Caco-2 (cell line): ENCODE data around the gene FBXO8. TPM values are rescaled to one million over a fixed set of nuclear protein-coding genes. Genes with fewer than 3 reads are reported as not detected.

ENCODE experiments used
- BruUV-seq: library from RNA; stranded (reverse); fragments of 400-500 nt; replicated peaks from 2 replicates; lab custom pipeline; 2021; lab: Mats Ljungman, UMichigan
- CTCF ChIA-PET: fragments of 300-600 bp; sonication (Branson Sonifier 250); formaldehyde crosslinking; loops from one replicate; lab custom pipeline; 2022; ENCODE audit warnings: antibody characterized with exemption; lab: Charles Lee
- POLR2A ChIA-PET: fragments of 300-600 bp; sonication (Branson Sonifier 250); formaldehyde crosslinking; loops from one replicate; lab custom pipeline; 2022; ENCODE audit warnings: antibody characterized with exemption; lab: Charles Lee
- DNase-seq, 2 experiments: peaks; one replicate each; pipeline versions ENCODE4 v3.0.0 to v3.0.0-alpha.2; 2020 to 2022
- H3K27me3 ChIP-seq: replicated peaks from 2 replicates; pipeline ENCODE4 v1.6.0; 2011; ENCODE audit warnings: low read length; ENCODE audit not compliant: control insufficient read depth, insufficient read depth
- H3K36me3 ChIP-seq: 2 replicates; pipeline ENCODE4 v1.5.1; 2011; ENCODE audit warnings: low read length; ENCODE audit not compliant: control insufficient read depth, insufficient read depth
- H3K4me1 ChIP-seq: fragments of 250-450 bp; sonication (Bioruptor Pico); 2 replicates; pipeline ENCODE4 v1.5.1; 2020; ENCODE audit warnings: mild to moderate bottlenecking
- H3K4me3 ChIP-seq: 2 replicates; pipeline ENCODE4 v1.5.1; 2011; ENCODE audit warnings: low read depth, mild to moderate bottlenecking, control low read depth, low read length
- H3K9me3 ChIP-seq: fragments of 250-450 bp; sonication (Bioruptor Pico); 2 replicates; pipeline ENCODE4 v1.5.1; 2020; ENCODE audit warnings: mild to moderate bottlenecking, moderate library complexity
- H3K27ac Mint-ChIP-seq: one replicate; pipeline ENCODE4 v1.8.0; 2022; ENCODE audit warnings: mixed read lengths; ENCODE audit not compliant: unreplicated experiment
- H3K27me3 Mint-ChIP-seq: one replicate; pipeline ENCODE4 v1.8.0; 2022; ENCODE audit warnings: mixed read lengths; ENCODE audit not compliant: insufficient read depth, unreplicated experiment
- H3K36me3 Mint-ChIP-seq: one replicate; pipeline ENCODE4 v1.8.0; 2022; ENCODE audit warnings: mild to moderate bottlenecking, mixed read lengths; ENCODE audit not compliant: insufficient read depth, unreplicated experiment
- H3K4me1 Mint-ChIP-seq: one replicate; pipeline ENCODE4 v1.8.0; 2022; ENCODE audit warnings: low read depth, mixed read lengths; ENCODE audit not compliant: unreplicated experiment
- H3K4me3 Mint-ChIP-seq: one replicate; pipeline ENCODE4 v1.8.0; 2022; ENCODE audit warnings: mild to moderate bottlenecking, moderate library complexity, mixed read lengths; ENCODE audit not compliant: unreplicated experiment
- H3K9me3 Mint-ChIP-seq: one replicate; pipeline ENCODE4 v1.8.0; 2022; ENCODE audit warnings: mixed read lengths; ENCODE audit not compliant: unreplicated experiment
- CTCF ChIP-seq, 2 experiments: fragments of 200-600 bp in 1 of 2; IDR thresholded peaks; 1 replicate in 1 of 2; 2 replicates in 1 of 2; pipeline versions ENCODE4 v1.5.1 to v1.8.0; 2011 to 2022; ENCODE audit warnings: antibody characterized with exemption in 1 of 2, control low read depth in 1 of 2, inconsistent platforms in 1 of 2, low read depth in 1 of 2, low read length in 1 of 2, mild to moderate bottlenecking in 1 of 2, moderate library complexity in 1 of 2; ENCODE audit not compliant: insufficient read depth in 1 of 2, severe bottlenecking in 1 of 2, unreplicated experiment in 1 of 2
- intact Hi-C: fragments of 100-400 bp; cut with micrococcal nuclease; formaldehyde crosslinking; loops from one replicate; pipeline ENCODE4 v1.10.0; 2022; ENCODE audit not compliant: unreplicated experiment
- total RNA-seq: library from RNA; stranded (reverse); gene quantifications from 2 replicates; pipeline ENCODE4 v1.2.3, GENCODE V29; 2022

FBXO8 gene
- total RNA-seq, 1 experiment from 2014 or later: 15.0 TPM

GRCh38 chr4:174275101-174275500 lies 8.4 kb downstream of the FBXO8 start:
- intact Hi-C loops: no loop called here
- Histone ChIP-seq H3K4me3 (no peak overlapping the region), H3K4me1 (no peaks in the 10 kb centered on the region), H3K9me3 (no peaks in the 10 kb centered on the region), H3K27me3 (no peaks in the 10 kb centered on the region), H3K36me3 (no peaks in the 10 kb centered on the region)
- Mint-ChIP-seq H3K36me3 (no peaks in the 10 kb centered on the region), H3K9me3 (no peaks in the 10 kb centered on the region), H3K4me3 (no peak overlapping the region), H3K4me1 (no peaks in the 10 kb centered on the region), H3K27ac (no peak overlapping the region), H3K27me3 (no peaks in the 10 kb centered on the region)
- no peak for DNase-seq
- no TSS peak for BruUV-seq
- ChIA-PET CTCF (no interaction called here), POLR2A (no interaction called here)
- TF ChIP-seq CTCF (IDR thresholded peaks at IDR 0.05; ENCODE audit: insufficient read depth in 1 of 2, low read depth in 1 of 2, low read length in 1 of 2, severe bottlenecking in 1 of 2, unreplicated experiment in 1 of 2): no peak

- no peaks in the 10 kb centered on the region for H3K36me3 Mint-ChIP-seq
- ChIA-PET POLR2A (no interaction called here), CTCF (no interaction called here)
- TF ChIP-seq CTCF (IDR thresholded peaks at IDR 0.05; ENCODE audit: insufficient read depth in 1 of 2, low read depth in 1 of 2, low read length in 1 of 2, severe bottlenecking in 1 of 2, unreplicated experiment in 1 of 2): no peak
- H3K4me1 Mint-ChIP-seq: no peaks in the 10 kb centered on the region
- intact Hi-C loops: no loop called here
- Histone ChIP-seq H3K4me1 (no peaks in the 10 kb centered on the region), H3K9me3 (no peaks in the 10 kb centered on the region), H3K27me3 (no peaks in the 10 kb centered on the region), H3K4me3 (no peak overlapping the region), H3K36me3 (no peaks in the 10 kb centered on the region)
- DNase-seq: no peak
- no peaks in the 10 kb centered on the region for H3K9me3 Mint-ChIP-seq
- H3K27me3 Mint-ChIP-seq: no peaks in the 10 kb centered on the region
- H3K4me3 Mint-ChIP-seq: no peak overlapping the region
- H3K27ac Mint-ChIP-seq: no peak overlapping the region
- no TSS peak for BruUV-seq
Observed at GRCh38 chr4:174274436-174274835, 9.0 kb downstream of the FBXO8 start.

- H3K9me3 Mint-ChIP-seq: no peaks in the 10 kb centered on the region
- intact Hi-C loops: no loop called here
- CTCF ChIA-PET: no interaction called here
Observed at GRCh38 chr4:174273930-174274329, 9.5 kb downstream of the FBXO8 start.

More at GRCh38 chr4:174273930-174274329, 9.5 kb downstream of the FBXO8 start:
- Mint-ChIP-seq H3K27me3 (no peaks in the 10 kb centered on the region), H3K27ac (no peak overlapping the region), H3K4me3 (no peak overlapping the region), H3K4me1 (no peaks in the 10 kb centered on the region), H3K36me3 (no peaks in the 10 kb centered on the region)
- Histone ChIP-seq H3K27me3 (no peaks in the 10 kb centered on the region), H3K36me3 (no peaks in the 10 kb centered on the region), H3K4me3 (no peak overlapping the region), H3K9me3 (no peaks in the 10 kb centered on the region), H3K4me1 (no peaks in the 10 kb centered on the region)
- DNase-seq: no peak
- no TSS peak for BruUV-seq
- POLR2A ChIA-PET: no interaction called here
- TF ChIP-seq CTCF (IDR thresholded peaks at IDR 0.05; ENCODE audit: insufficient read depth in 1 of 2, low read depth in 1 of 2, low read length in 1 of 2, severe bottlenecking in 1 of 2, unreplicated experiment in 1 of 2): no peak
